GM06990 (cell line): ENCODE results near the gene MRPL21.

Experiments used
- DNase-seq: peaks from one replicate; pipeline ENCODE4 v3.0.0-alpha.2; 2011; ENCODE audit not compliant: insufficient read length; ENCODE audit errors: extremely low read depth
- H3K27me3 ChIP-seq: replicated peaks from 2 replicates; pipeline ENCODE4 v1.6.0; 2011; ENCODE audit warnings: low read length; ENCODE audit not compliant: control insufficient read depth, insufficient read depth
- H3K36me3 ChIP-seq: 2 replicates; pipeline ENCODE4 v1.5.1; 2011; ENCODE audit warnings: low read length; ENCODE audit not compliant: control insufficient read depth, insufficient read depth
- H3K4me3 ChIP-seq: replicated peaks from 2 replicates; pipeline ENCODE4 v1.5.1; 2011; ENCODE audit warnings: low read depth, mild to moderate bottlenecking, control low read depth, low read length
- TF ChIP-seq, protein P1 (sequence below): IDR thresholded peaks from 2 replicates; pipeline ENCODE4 v1.5.1; 2011; ENCODE audit warnings: low read length, control low read depth, mild to moderate bottlenecking, inconsistent platforms; ENCODE audit not compliant: insufficient read depth, poor library complexity, severe bottlenecking

MRPL21 gene

DNA sequence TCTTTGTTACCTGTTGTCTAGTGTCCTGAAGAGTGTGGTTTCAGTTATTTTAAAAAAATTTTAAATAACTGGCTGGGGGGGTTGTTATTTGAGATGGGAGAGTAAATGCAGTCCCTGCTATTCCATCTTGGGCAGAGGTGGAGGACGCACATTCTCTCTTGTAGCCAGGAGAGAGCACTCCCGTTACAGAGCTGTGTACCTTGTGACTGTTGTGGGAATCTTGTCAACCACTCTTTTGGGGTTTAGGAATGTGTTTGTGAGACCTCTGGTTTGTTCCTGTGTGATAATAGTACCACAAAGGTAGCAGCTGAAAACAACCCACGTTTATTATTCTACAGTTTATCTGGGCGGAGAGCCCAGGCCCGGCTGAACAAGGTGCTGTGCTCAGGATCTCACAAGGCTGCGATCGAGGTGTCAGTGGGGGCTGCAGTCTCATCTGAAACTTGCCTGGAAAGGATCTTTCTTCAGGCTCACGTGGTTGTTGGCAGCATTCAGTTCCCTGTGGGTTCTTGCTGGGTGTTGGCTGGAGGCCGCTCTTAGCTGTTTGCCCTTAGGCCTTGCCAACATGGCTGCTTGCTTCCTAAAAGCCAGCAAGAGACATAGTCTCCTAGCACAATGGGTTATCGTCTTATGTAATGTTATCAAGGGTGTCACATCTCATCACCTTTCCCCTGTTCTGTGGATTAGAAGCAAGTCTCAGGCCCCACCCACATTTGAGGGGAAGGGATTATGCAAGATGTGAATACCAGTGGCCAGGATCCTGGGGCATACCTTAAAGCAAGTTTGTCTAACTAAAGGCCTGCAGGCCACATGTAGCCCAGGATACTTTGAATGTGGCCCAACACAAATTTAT, 20.7 kb upstream of the MRPL21 start:
- no peaks in the 10 kb centered on the region for H3K27me3 ChIP-seq
- TF ChIP-seq, protein P1, sequence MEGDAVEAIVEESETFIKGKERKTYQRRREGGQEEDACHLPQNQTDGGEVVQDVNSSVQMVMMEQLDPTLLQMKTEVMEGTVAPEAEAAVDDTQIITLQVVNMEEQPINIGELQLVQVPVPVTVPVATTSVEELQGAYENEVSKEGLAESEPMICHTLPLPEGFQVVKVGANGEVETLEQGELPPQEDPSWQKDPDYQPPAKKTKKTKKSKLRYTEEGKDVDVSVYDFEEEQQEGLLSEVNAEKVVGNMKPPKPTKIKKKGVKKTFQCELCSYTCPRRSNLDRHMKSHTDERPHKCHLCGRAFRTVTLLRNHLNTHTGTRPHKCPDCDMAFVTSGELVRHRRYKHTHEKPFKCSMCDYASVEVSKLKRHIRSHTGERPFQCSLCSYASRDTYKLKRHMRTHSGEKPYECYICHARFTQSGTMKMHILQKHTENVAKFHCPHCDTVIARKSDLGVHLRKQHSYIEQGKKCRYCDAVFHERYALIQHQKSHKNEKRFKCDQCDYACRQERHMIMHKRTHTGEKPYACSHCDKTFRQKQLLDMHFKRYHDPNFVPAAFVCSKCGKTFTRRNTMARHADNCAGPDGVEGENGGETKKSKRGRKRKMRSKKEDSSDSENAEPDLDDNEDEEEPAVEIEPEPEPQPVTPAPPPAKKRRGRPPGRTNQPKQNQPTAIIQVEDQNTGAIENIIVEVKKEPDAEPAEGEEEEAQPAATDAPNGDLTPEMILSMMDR = no peak
- H3K36me3 ChIP-seq = peaks cover 18% of the 10 kb centered on the region
- no peak overlapping the region for H3K4me3 ChIP-seq
- no peak for DNase-seq

DNA sequence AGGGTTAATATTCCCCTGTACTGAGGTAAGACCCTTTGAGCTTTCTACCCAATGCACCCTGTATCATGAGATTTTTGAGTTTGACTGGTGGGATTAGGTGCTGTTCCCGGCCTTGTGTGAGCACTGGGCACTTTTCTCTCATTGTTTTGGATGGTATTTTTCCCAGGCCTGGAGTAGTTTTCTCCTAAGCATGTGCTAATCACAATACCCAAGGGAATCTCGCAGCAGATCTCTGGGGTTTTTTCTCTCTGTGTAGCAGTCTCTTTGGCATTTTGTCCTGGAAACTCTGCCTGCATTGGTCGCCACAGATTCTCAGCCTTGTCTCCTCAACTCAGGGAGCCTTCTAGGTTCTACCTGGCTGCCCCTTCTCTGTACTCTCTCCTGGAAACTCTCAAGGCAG, 20.0 kb upstream of the MRPL21 start:
- H3K36me3 ChIP-seq = peaks cover 16% of the 10 kb centered on the region
- H3K27me3 ChIP-seq = no peaks in the 10 kb centered on the region
- no peak for DNase-seq
- H3K4me3 ChIP-seq = no peak overlapping the region
- TF ChIP-seq, protein P1 = no peak

DNA sequence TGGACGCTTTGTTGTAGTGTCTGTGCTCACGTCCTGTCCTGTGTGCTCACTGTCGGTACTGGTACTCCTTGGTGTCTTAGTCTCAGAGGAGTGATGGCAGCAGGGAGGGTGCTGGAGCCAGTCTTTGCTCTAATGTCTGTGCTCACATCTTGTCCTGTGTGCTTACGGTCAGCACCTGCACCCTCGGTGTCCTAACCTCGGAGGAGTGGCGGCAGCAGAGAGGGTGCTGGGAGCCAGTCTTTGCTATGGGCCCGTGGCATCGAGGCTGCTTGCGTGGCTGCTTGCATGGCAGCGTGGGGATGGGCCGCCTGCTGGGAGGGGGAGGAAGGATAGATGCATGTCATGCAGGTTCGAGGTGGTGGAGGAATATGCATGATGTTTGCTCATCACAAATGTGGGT, 12.8 kb upstream of the MRPL21 start:
- TF ChIP-seq, protein P1 = no peak
- Histone ChIP-seq H3K27me3 (no peaks in the 10 kb centered on the region), H3K36me3 (peaks cover 7% of the 10 kb centered on the region), H3K4me3 (no peak overlapping the region)
- no peak for DNase-seq

DNA sequence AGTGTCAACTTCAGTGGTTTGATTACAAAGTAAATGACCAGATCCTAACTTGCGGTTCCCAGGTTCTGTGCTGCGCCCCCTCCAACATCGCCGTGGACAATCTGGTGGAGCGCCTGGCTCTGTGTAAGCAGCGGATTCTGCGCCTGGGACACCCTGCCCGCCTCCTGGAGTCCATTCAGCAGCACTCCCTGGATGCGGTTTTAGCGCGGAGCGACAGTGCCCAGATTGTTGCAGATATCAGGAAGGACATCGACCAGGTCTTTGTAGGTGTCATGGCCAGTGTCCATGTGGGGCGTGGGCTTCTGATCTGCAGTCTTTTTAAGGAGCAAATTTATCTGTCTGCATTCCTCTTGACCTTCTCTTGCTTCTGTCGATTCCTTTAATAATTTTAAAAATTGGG, 11.1 kb upstream of the MRPL21 start:
- TF ChIP-seq, protein P1 = no peak
- H3K4me3 ChIP-seq = no peak overlapping the region
- H3K36me3 ChIP-seq = peaks cover 10% of the 10 kb centered on the region
- no peak for DNase-seq
- no peaks in the 10 kb centered on the region for H3K27me3 ChIP-seq

DNA sequence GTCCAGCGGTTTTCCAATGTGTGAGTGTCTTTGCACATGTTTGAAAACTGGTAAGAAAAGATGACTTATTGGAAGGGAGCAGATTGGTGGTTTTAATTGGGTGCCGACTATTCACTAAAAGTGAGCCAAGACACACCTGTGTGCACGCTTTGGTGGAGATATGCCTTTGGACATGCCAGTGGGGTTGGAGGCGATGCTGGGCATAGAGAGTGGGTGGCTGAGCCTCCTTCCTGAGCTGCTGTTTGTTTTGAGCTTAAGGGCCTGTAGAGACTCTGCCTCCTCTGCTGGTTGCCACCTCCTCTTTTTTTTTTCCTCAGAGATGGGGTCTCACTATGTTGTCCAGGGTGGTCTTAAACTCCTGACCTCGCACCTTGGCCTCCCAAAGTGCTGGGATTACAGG, 9.6 kb upstream of the MRPL21 start:
- H3K4me3 ChIP-seq = no peak overlapping the region
- no peak for DNase-seq
- TF ChIP-seq, protein P1 = no peak
- peaks cover 11% of the 10 kb centered on the region for H3K36me3 ChIP-seq
- no peaks in the 10 kb centered on the region for H3K27me3 ChIP-seq

DNA sequence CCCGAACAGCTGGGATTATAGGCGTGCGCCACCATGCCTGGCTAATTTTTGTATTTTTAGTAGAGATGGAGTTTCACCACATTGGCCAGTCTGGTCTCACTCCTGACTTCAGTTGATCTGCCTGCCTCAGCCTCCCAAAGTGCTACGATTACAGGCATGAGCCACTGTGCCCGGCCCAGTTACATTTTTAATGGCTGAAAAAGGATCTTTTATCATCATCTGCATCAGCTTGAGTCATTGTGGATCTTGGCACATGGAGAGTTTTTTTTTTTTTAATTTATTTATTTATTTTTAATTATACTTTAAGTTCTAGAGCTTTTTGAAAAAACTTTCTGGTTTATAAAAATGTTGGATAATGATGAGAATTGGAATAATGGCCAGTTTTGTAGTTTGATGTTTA, 8.6 kb upstream of the MRPL21 start:
- DNase-seq = no peak
- Histone ChIP-seq H3K27me3 (no peaks in the 10 kb centered on the region), H3K36me3 (peaks cover 13% of the 10 kb centered on the region), H3K4me3 (no peak overlapping the region)
- TF ChIP-seq, protein P1 = no peak
